Heart right ventricle (tissue), 16 donors: Measurements from ENCODE around the gene FHIP1A. TPM values are rescaled to one million over a fixed set of nuclear protein-coding genes. Genes with fewer than 3 reads are reported as not detected.

Experiments
- ATAC-seq, 8 donors: fragments of 200-7000 bp; cut with Tn5 transposase; one replicate each; pipeline ENCODE4 v1.9.1; 2020; ENCODE audit warnings: mild to moderate bottlenecking in 8 of 8, moderate library complexity in 8 of 8, moderate number of reproducible peaks in 1 of 8
- DNase-seq, 2 donors: peaks; one replicate each; pipeline ENCODE4 v3.0.0-alpha.2; 2020
- H3K27ac ChIP-seq, 10 donors: fragments of 200-600 bp; sonication (generic) in 2 of 10; one replicate each; pipeline versions ENCODE4 v1.5.0 to v1.8.0; 2020 to 2022; ENCODE audit warnings: mild to moderate bottlenecking in 3 of 10
- H3K27me3 ChIP-seq, 7 donors: fragments of 200-600 bp; one replicate each; pipeline ENCODE4 v1.8.0; 2021 to 2022; ENCODE audit warnings: mild to moderate bottlenecking in 2 of 7
- H3K36me3 ChIP-seq, 9 donors: fragments of 200-600 bp; sonication (generic) in 1 of 9; one replicate each; pipeline versions ENCODE4 v1.5.0 to v1.8.0; 2020 to 2022; ENCODE audit warnings: mild to moderate bottlenecking in 2 of 9
- H3K4me1 ChIP-seq, 9 donors: fragments of 200-600 bp; sonication (generic) in 1 of 9; one replicate each; pipeline versions ENCODE4 v1.5.0 to v1.8.0; 2020 to 2022; ENCODE audit warnings: mild to moderate bottlenecking in 4 of 9
- H3K4me3 ChIP-seq, 10 donors: fragments of 200-600 bp; sonication (generic) in 2 of 10; one replicate each; pipeline versions ENCODE4 v1.5.0 to v1.8.0; 2020 to 2022; ENCODE audit warnings: mild to moderate bottlenecking in 7 of 10, moderate library complexity in 2 of 10
- H3K9me3 ChIP-seq, 11 donors: fragments of 200-600 bp in 10 of 11; sonication (generic) in 2 of 11; one replicate each; pipeline versions ENCODE4 v1.5.0 to v1.8.0; 2013 to 2022; ENCODE audit warnings: mild to moderate bottlenecking in 2 of 11, control low read depth in 1 of 11, moderate library complexity in 1 of 11
- CTCF ChIP-seq, 9 donors: fragments of 200-600 bp; sonication (generic) in 2 of 9; IDR thresholded peaks; one replicate each; pipeline versions ENCODE4 v1.5.0 to v1.8.0; 2021 to 2022; ENCODE audit warnings: antibody characterized with exemption in 9 of 9, mild to moderate bottlenecking in 5 of 9, moderate library complexity in 1 of 9
- WGBS, 2 donors: extraction: QIAGEN DNeasy Blood & Tissue Kit; methylation state at CpG; one replicate each; pipeline ENCODE4 v1.1.7; 2013; ENCODE audit warnings: inconsistent platforms in 1 of 2; 5-methylcytosine and 5-hydroxymethylcytosine counted together
- intact Hi-C, 10 donors: fragments of 100-400 bp; cut with DNase I; formaldehyde crosslinking; loops; one replicate each; pipeline versions ENCODE4 v1.11.1 to v1.14.2; 2022
- long read RNA-seq, 3 donors: library from polyadenylated mRNA; unstranded; transcript quantifications; one replicate each; pipeline ENCODE4 v2.0.0, GENCODE V29; 2020 to 2021
- polyA plus RNA-seq, 2 donors: library from polyadenylated mRNA; stranded (reverse); fragments of 200-250 nt; gene quantifications; one replicate each; pipeline ENCODE4 v1.2.3, GENCODE V29; 2013
- total RNA-seq, 10 donors: library from RNA; stranded (reverse); fragmentation: NEBNext Ultra II Directional in 3 of 10; extraction: Animal tissue kit (Norgen Biotek cat#: 25700) in 3 of 10; gene quantifications; one replicate each; pipeline versions ENCODE4 v1.2.1 to v1.2.4, GENCODE V29; 2021 to 2023
- donor health status: Arrhythmogenic right ventricular cardiomyopathy.
- donor health status: ischemic (EF 13 %, LVEDD 7.1; RV severe dilation, severe dysfunction).
- donor health status: healthy with polysubstance abuse.
- donor health status: DM: no; HTN: yes; CAD: no.
- donor health status: DM: no; HTN: no; CAD: no.
- donor health status: ischemic (EF 25% LVEDD 6.9; RV normal size, moderate dysfunction).
- donor health status: ischemic (EF 25% LVEDD 5.7; RV mildly dilated, moderate dysfunction).
- donor health status: healthy.
- donor health status: DM: yes; HTN: yes; CAD: no.
- donor health status: Ischemic cardiomyopathy.
- donor health status: ischemic (EF 35%, LVEDD 5.7; RV mildly dilated, moderate dysfunction).
- donor health status: nonischemic (EF 11% LVEDD 7.7; RV severe dilation, severe dysfunction).
- donor health status: DM: yes; HTN: yes; CAD: no.
- donor health status: PGD.
- donor health status: ischemic (EF 29% LVEDD 5.4; RV normal size, mild dysfunction).
- donor health status: nonischemic (EF 23%, LVEDD 6.1; RV moderate dilation, normal function).

The FHIP1A gene
- total RNA-seq (10 to 100 TPM; 12.6 to 27.7 (median 21.7) TPM), polyA plus RNA-seq (1 to 10 TPM in 1 of 2 donors, under 1 TPM in 1; 0.77 to 3.1 TPM)
- long read RNA-seq, donor 1, partial matches to known transcripts, result 0 of 3 reads
- long read RNA-seq, donor 1, other reads (novel, unspliced or antisense), result 3 of 3 reads
- long read RNA-seq, donor 2, partial matches to known transcripts, result 2 of 2 reads
- long read RNA-seq, donor 2, other reads (novel, unspliced or antisense), result 0 of 2 reads
- long read RNA-seq, donor 3, full-length matches to known transcripts, result 1 of 6 reads
- long read RNA-seq, donor 3, partial matches to known transcripts, result 3 of 6 reads
- long read RNA-seq, donor 3, other reads (novel, unspliced or antisense), result 2 of 6 reads

GRCh38 chr4:151408630-151409469 lies at the start of gene FHIP1A:
Gene FHIP1A, plus strand, starts transcription at chr4:151409176. Its CDS starts 157,084 bp downstream, at chr4:151566260.
- Histone ChIP-seq H3K4me1 (peaks cover 0 to 27% (median 20%) of the 10 kb centered on the region in 9 donors), H3K4me3 (peak within 1 kb of the TSS; percentile 41 to 67 (median 62)), H3K36me3 (no peaks in the 10 kb centered on the region), H3K27ac (peak within 1 kb of the TSS in 9 of 10 donors; percentile 51 to 77 (median 56)), H3K9me3 (no peaks in the 10 kb centered on the region), H3K27me3 (peaks cover 0 to 38% (median 0%) of the 10 kb centered on the region in 7 donors)
- ATAC-seq, result peak; percentile 74 to 87 (median 83)
- intact Hi-C loops, result no loop called here
- DNase-seq, result peak; percentile 41 to 73
- peak in 2 of 9 donors; percentile 17 for TF ChIP-seq CTCF (IDR thresholded peaks at IDR 0.05)
- 6 to 10% methylated on average over 62 to 84 of the region's 84 CpGs for WGBS, 2 donors

GRCh38 chr4:151359576-151359975 lies 49.4 kb upstream of the FHIP1A start:
- TF ChIP-seq CTCF (IDR thresholded peaks at IDR 0.05), result no peak
- DNase-seq (no peak), ATAC-seq (no peak)
- intact Hi-C loops, result loop anchor here in 3 of 10 donors (10.0 kb wide), 3 partner anchors 75 to 245 kb away; partner anchors contain the start of gene PRSS48 (in 1 of the 3)
- no peak overlapping the region for H3K4me3 ChIP-seq
- no peaks in the 10 kb centered on the region for H3K36me3 ChIP-seq
- H3K9me3 ChIP-seq, result no peaks in the 10 kb centered on the region
- H3K27ac ChIP-seq, result no peak overlapping the region
- H3K27me3 ChIP-seq, result no peaks in the 10 kb centered on the region
- WGBS, 2 donors, result 78 to 79% methylated on average over 4 of the region's 4 CpGs
- H3K4me1 ChIP-seq, result peaks cover 0 to 2% (median 0%) of the 10 kb centered on the region in 9 donors

GRCh38 chr4:151361126-151361525 lies 47.9 kb upstream of the FHIP1A start:
- H3K27ac ChIP-seq, result no peak overlapping the region
- WGBS, 2 donors, result 96 to 98% methylated on average over 2 of the region's 2 CpGs
- H3K4me3 ChIP-seq, result no peak overlapping the region
- intact Hi-C loops, result loop anchor here in 5 of 10 donors (1.0 to 10.0 kb wide), 6 partner anchors 34 to 244 kb away; partner anchors contain the start of genes PRSS48 (in 2 of the 5) and SH3D19 (in 1 of the 5)
- DNase-seq (no peak), ATAC-seq (no peak)
- H3K27me3 ChIP-seq, result no peaks in the 10 kb centered on the region
- no peak for TF ChIP-seq CTCF (IDR thresholded peaks at IDR 0.05)
- H3K36me3 ChIP-seq, result no peaks in the 10 kb centered on the region
- no peaks in the 10 kb centered on the region for H3K9me3 ChIP-seq
- H3K4me1 ChIP-seq, result peaks cover 0 to 2% (median 0%) of the 10 kb centered on the region in 9 donors

GRCh38 chr4:151361966-151362365 lies 47.0 kb upstream of the FHIP1A start:
- no peaks in the 10 kb centered on the region for H3K36me3 ChIP-seq
- no peak overlapping the region for H3K27ac ChIP-seq
- DNase-seq, result no peak
- intact Hi-C loops, result loop anchor here in 7 of 10 donors (1.0 to 10.0 kb wide), 9 partner anchors 35 to 245 kb away; partner anchors contain the start of genes PRSS48 (in 5 of the 7) and SH3D19 (in 1 of the 7)
- H3K27me3 ChIP-seq, result no peaks in the 10 kb centered on the region
- H3K4me3 ChIP-seq, result no peak overlapping the region
- H3K9me3 ChIP-seq, result no peaks in the 10 kb centered on the region
- H3K4me1 ChIP-seq, result peaks cover 0 to 2% (median 0%) of the 10 kb centered on the region in 9 donors
- 86 to 90% methylated on average over 13 of the region's 13 CpGs for WGBS, 2 donors
- TF ChIP-seq CTCF (IDR thresholded peaks at IDR 0.05), result no peak
- no peak for ATAC-seq
